B cell (primary cell): Measurements from ENCODE around the gene CEP120.

Source experiments
- CTCF ChIP-seq: fragments of 200-600 bp; IDR thresholded peaks from one replicate; pipeline ENCODE4 v1.8.0; 2022; ENCODE audit warnings: antibody characterized with exemption, mild to moderate bottlenecking
- EZH2 ChIP-seq: IDR thresholded peaks from 2 replicates; pipeline ENCODE4 v1.6.1; 2012; ENCODE audit warnings: borderline replicate concordance, low read depth, mild to moderate bottlenecking, moderate library complexity, low read length; ENCODE audit not compliant: insufficient read depth, poor library complexity, severe bottlenecking

GRCh38 chr5:123422433-123423277, 548 bp downstream of the CEP120 start:
- TF ChIP-seq CTCF (no peak), EZH2 (no peak)
